ENCODE measurements around the gene VAMP1. TPM values are rescaled to one million over a fixed set of nuclear protein-coding genes. Genes with fewer than 3 reads are reported as not detected.

Gene VAMP1
- total RNA-seq, 1 experiment from 2014 or later, result 10.3 TPM

- H3K79me1 ChIP-seq (ENCODE audit: insufficient read depth, low read depth, low read length, poor library complexity, severe bottlenecking), result no peaks in the 10 kb centered on the region
- no peak overlapping the region for H4K5ac ChIP-seq (ENCODE audit: insufficient read length, low read depth, low read length)
- H3K4me2 ChIP-seq (ENCODE audit: insufficient read depth, insufficient read length, low read length), result no peak overlapping the region
- no peak overlapping the region for H2BK15ac ChIP-seq (ENCODE audit: low read depth, low read length)
- no peak overlapping the region for H2BK12ac ChIP-seq (ENCODE audit: insufficient read length, low read depth, low read length)
- H3K9me3 ChIP-seq (ENCODE audit: control insufficient read depth, low read depth, low read length), result no peaks in the 10 kb centered on the region
- H3K56ac ChIP-seq (ENCODE audit: insufficient read length, low read depth, low read length), result no peak overlapping the region
- no peaks in the 10 kb centered on the region for H3K4me1 ChIP-seq (ENCODE audit: insufficient read depth, low read length)
- H3K14ac ChIP-seq (ENCODE audit: insufficient read depth, low read length), result no peak overlapping the region
- no peaks in the 10 kb centered on the region for H3K27me3 ChIP-seq (ENCODE audit: insufficient read depth, low read length)
- H2AK5ac ChIP-seq (ENCODE audit: insufficient read length, low read length), result no peak overlapping the region
- Mint-ChIP-seq H3K4me1 (peaks cover 18% of the 10 kb centered on the region in 2 experiments), H3K27ac (no peak overlapping the region), H3K27me3 (ENCODE audit: low read depth) (peaks cover 24% of the 10 kb centered on the region), H3K4me3 (no peak overlapping the region), H3K36me3 (ENCODE audit: insufficient read depth in 1 of 3, low read depth in 3 of 3) (peaks cover 5 to 15% (median 12%) of the 10 kb centered on the region in 3 experiments; a peak in 6 of 7 replicates), H3K9me3 (peaks cover 14 to 16% of the 10 kb centered on the region in 2 experiments)
- H3K18ac ChIP-seq (ENCODE audit: insufficient read length, low read depth, low read length), result no peak overlapping the region
- no peak overlapping the region for H3K27ac ChIP-seq (ENCODE audit: insufficient read length, low read depth, low read length)
- no CpG with 5 or more reads among the region's 11 CpGs for WGBS (ENCODE audit: extremely low coverage, insufficient read length, low lambda C conversion rate)
- no peak overlapping the region for H2BK20ac ChIP-seq (ENCODE audit: low read depth, low read length, poor library complexity, severe bottlenecking)
- no peak overlapping the region for H3T11ph ChIP-seq (ENCODE audit: low read length)
- H4K20me1 ChIP-seq (ENCODE audit: control insufficient read depth, insufficient read depth, insufficient read length), result no peaks in the 10 kb centered on the region
- no peak for DNase-seq
- no peak overlapping the region for H4K8ac ChIP-seq (replicated peaks; ENCODE audit: insufficient read length, low read depth, low read length)
- H2BK120ac ChIP-seq (ENCODE audit: low read depth, low read length, poor library complexity, severe bottlenecking), result no peak overlapping the region
- no peak overlapping the region for H2BK5ac ChIP-seq (ENCODE audit: insufficient read length, low read length)
- no peak overlapping the region for H3K9ac ChIP-seq (ENCODE audit: extremely low read depth, insufficient read length, low read length)
- no peak overlapping the region for H3K23ac ChIP-seq (ENCODE audit: insufficient read length, low read depth, low read length)
- H3K23me2 ChIP-seq (ENCODE audit: insufficient read length, low read depth, low read length, poor library complexity, severe bottlenecking), result peaks cover 6% of the 10 kb centered on the region
- no peak overlapping the region for H3K4ac ChIP-seq (ENCODE audit: low read depth, low read length)
- TF ChIP-seq CTCF (conservative IDR thresholded peaks at IDR 0.05), result no peak
- H2AFZ ChIP-seq (ENCODE audit: low read length), result no peak overlapping the region
- no peaks in the 10 kb centered on the region; the same call in 1 of the 2 replicates for H3K79me2 ChIP-seq (ENCODE audit: insufficient read depth, low read length)
- H4K91ac ChIP-seq (ENCODE audit: insufficient read length, low read depth, low read length), result no peak overlapping the region
Observed at GRCh38 chr12:6472491-6472890, 2.0 kb upstream of the VAMP1 start.

All from H9 (cell line).